Measurements from ENCODE around the gene UGT1A9.

UGT1A9 gene

DNA sequence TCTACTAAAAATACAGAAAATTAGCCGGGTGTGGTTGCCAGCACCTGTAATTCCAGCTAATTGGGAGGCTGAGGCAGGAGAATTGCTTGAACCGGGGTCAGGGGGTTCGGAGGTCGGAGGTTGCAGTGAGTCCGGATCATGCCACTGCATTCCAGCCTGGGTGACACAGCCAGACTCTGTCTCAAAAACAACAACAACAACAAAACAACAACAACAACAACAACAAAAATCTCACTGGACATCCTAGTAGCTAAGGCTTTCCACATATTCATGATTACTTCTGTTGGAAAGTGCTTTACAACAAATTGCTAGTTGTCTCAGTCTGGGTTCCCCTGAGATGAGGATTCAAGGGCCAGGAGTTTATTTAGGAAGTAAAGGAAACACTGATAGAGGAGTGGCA, 102.2 kb downstream of the UGT1A9 start:
- Histone ChIP-seq H3F3A (ENCODE audit: insufficient read depth) (no peaks in the 10 kb centered on the region), H3K36me3 (ENCODE audit: low read length) (no peaks in the 10 kb centered on the region), H3K4me3 (ENCODE audit: insufficient read depth, low read length, poor library complexity, severe bottlenecking) (no peak overlapping the region), H3K27ac (ENCODE audit: low read depth, low read length) (no peak overlapping the region), H3K4me2 (ENCODE audit: low read depth, low read length, poor library complexity, severe bottlenecking) (no peak overlapping the region), H2AFZ (ENCODE audit: low read depth, low read length, severe bottlenecking) (no peak overlapping the region), H3K9ac (ENCODE audit: low read length) (no peak overlapping the region), H4K20me1 (ENCODE audit: low read depth, low read length) (no peaks in the 10 kb centered on the region), H3K79me2 (ENCODE audit: insufficient read depth, low read length) (no peaks in the 10 kb centered on the region), H3K9me2 (replicated peaks; ENCODE audit: insufficient read depth, low read length) (no peaks in the 10 kb centered on the region), H3K27me3 (ENCODE audit: low read length) (no peaks in the 10 kb centered on the region), H3K9me3 (ENCODE audit: insufficient read depth, low read length) (no peaks in the 10 kb centered on the region)
- no peak for TF ChIP-seq EZH2phosphoT487 (conservative IDR thresholded peaks at IDR 0.05; ENCODE audit: low read length)
- TF ChIP-seq, protein P1, sequence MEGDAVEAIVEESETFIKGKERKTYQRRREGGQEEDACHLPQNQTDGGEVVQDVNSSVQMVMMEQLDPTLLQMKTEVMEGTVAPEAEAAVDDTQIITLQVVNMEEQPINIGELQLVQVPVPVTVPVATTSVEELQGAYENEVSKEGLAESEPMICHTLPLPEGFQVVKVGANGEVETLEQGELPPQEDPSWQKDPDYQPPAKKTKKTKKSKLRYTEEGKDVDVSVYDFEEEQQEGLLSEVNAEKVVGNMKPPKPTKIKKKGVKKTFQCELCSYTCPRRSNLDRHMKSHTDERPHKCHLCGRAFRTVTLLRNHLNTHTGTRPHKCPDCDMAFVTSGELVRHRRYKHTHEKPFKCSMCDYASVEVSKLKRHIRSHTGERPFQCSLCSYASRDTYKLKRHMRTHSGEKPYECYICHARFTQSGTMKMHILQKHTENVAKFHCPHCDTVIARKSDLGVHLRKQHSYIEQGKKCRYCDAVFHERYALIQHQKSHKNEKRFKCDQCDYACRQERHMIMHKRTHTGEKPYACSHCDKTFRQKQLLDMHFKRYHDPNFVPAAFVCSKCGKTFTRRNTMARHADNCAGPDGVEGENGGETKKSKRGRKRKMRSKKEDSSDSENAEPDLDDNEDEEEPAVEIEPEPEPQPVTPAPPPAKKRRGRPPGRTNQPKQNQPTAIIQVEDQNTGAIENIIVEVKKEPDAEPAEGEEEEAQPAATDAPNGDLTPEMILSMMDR (IDR thresholded peaks at IDR 0.05; ENCODE audit: insufficient read depth, low read length, poor library complexity, severe bottlenecking): no peak

GRCh38 chr2:233775414-233775813, 103.7 kb downstream of the UGT1A9 start:
- H3K36me3 ChIP-seq (ENCODE audit: low read length): no peaks in the 10 kb centered on the region
- H3K9me2 ChIP-seq (replicated peaks; ENCODE audit: insufficient read depth, low read length): no peaks in the 10 kb centered on the region
- H3F3A ChIP-seq (ENCODE audit: insufficient read depth): no peaks in the 10 kb centered on the region
- H3K79me2 ChIP-seq (ENCODE audit: insufficient read depth, low read length): no peaks in the 10 kb centered on the region
- no peaks in the 10 kb centered on the region for H3K27me3 ChIP-seq (ENCODE audit: low read length)
- H3K27ac ChIP-seq (ENCODE audit: low read depth, low read length): no peak overlapping the region
- H3K4me3 ChIP-seq (ENCODE audit: insufficient read depth, low read length, poor library complexity, severe bottlenecking): no peak overlapping the region
- no peak overlapping the region for H3K4me2 ChIP-seq (ENCODE audit: low read depth, low read length, poor library complexity, severe bottlenecking)
- TF ChIP-seq, protein P1 (IDR thresholded peaks at IDR 0.05; ENCODE audit: insufficient read depth, low read length, poor library complexity, severe bottlenecking): no peak
- TF ChIP-seq EZH2phosphoT487 (conservative IDR thresholded peaks at IDR 0.05; ENCODE audit: low read length): no peak
- H4K20me1 ChIP-seq (ENCODE audit: low read depth, low read length): no peaks in the 10 kb centered on the region
- no peaks in the 10 kb centered on the region for H3K9me3 ChIP-seq (ENCODE audit: insufficient read depth, low read length)
- no peak overlapping the region for H3K9ac ChIP-seq (ENCODE audit: low read length)
- no peak overlapping the region for H2AFZ ChIP-seq (ENCODE audit: low read depth, low read length, severe bottlenecking)

GRCh38 chr2:233778030-233778429, 106.3 kb downstream of the UGT1A9 start, which contains the start of gene MROH2A:
Gene MROH2A (plus strand): TSS chr2:233778330. CDS start chr2:233779359, 1,029 bp downstream.
- Histone ChIP-seq H2AFZ (ENCODE audit: low read depth, low read length, severe bottlenecking) (no peak within 1 kb of the TSS), H3K79me2 (ENCODE audit: insufficient read depth, low read length) (no peaks in the 10 kb centered on the region), H3K9me3 (ENCODE audit: insufficient read depth, low read length) (no peaks in the 10 kb centered on the region), H4K20me1 (ENCODE audit: low read depth, low read length) (no peaks in the 10 kb centered on the region), H3K9me2 (replicated peaks; ENCODE audit: insufficient read depth, low read length) (no peaks in the 10 kb centered on the region), H3K9ac (ENCODE audit: low read length) (no peak within 1 kb of the TSS), H3K4me3 (ENCODE audit: insufficient read depth, low read length, poor library complexity, severe bottlenecking) (no peak within 1 kb of the TSS), H3K27ac (ENCODE audit: low read depth, low read length) (no peak within 1 kb of the TSS), H3K27me3 (ENCODE audit: low read length) (no peaks in the 10 kb centered on the region), H3F3A (ENCODE audit: insufficient read depth) (no peaks in the 10 kb centered on the region), H3K36me3 (ENCODE audit: low read length) (no peaks in the 10 kb centered on the region), H3K4me2 (ENCODE audit: low read depth, low read length, poor library complexity, severe bottlenecking) (no peak within 1 kb of the TSS)
- TF ChIP-seq EZH2phosphoT487 (conservative IDR thresholded peaks at IDR 0.05; ENCODE audit: low read length): no peak
- TF ChIP-seq, protein P1 (IDR thresholded peaks at IDR 0.05; ENCODE audit: insufficient read depth, low read length, poor library complexity, severe bottlenecking): no peak

Data from SU-DHL-6 (cell line).